HT-29 (cell line): ENCODE results near the gene TMEM92. TPM values are rescaled to one million over a fixed set of nuclear protein-coding genes. Genes with fewer than 3 reads are reported as not detected.
"Not testable (repeated sequence)": the region's sequence is repeated elsewhere in the genome, so short reads cannot be mapped to it uniquely, and the experiment has no call there.

Source experiments
- DNase-seq: peaks from one replicate; pipeline ENCODE4 v3.0.0-alpha.2; 2015; ENCODE audit warnings: low spot score
- total RNA-seq: library from RNA; depleted of rRNA; stranded (reverse); fragments of >200 nt; shearing (Covaris generic); gene quantifications from 2 replicates; pipeline ENCODE4 v1.2.3, GENCODE V29; 2014

TMEM92 gene
- total RNA-seq, 1 experiment from 2014 or later: 17.8 TPM

- no peak for DNase-seq
Measured at GRCh38 chr17:50262001-50262794, 12.1 kb upstream of the TMEM92 start.

- DNase-seq: no peak
Measured at GRCh38 chr17:50263331-50264262, 10.7 kb upstream of the TMEM92 start.

- no peak for DNase-seq
Measured at GRCh38 chr17:50264263-50265113, 9.8 kb upstream of the TMEM92 start.

- DNase-seq: no peak
Measured at GRCh38 chr17:50265212-50265611, 9.1 kb upstream of the TMEM92 start.

- DNase-seq: no peak
Measured at GRCh38 chr17:50265690-50266315, 8.5 kb upstream of the TMEM92 start.

- DNase-seq: peak; percentile 28
Measured at GRCh38 chr17:50266384-50267073, 7.7 kb upstream of the TMEM92 start.

DNA sequence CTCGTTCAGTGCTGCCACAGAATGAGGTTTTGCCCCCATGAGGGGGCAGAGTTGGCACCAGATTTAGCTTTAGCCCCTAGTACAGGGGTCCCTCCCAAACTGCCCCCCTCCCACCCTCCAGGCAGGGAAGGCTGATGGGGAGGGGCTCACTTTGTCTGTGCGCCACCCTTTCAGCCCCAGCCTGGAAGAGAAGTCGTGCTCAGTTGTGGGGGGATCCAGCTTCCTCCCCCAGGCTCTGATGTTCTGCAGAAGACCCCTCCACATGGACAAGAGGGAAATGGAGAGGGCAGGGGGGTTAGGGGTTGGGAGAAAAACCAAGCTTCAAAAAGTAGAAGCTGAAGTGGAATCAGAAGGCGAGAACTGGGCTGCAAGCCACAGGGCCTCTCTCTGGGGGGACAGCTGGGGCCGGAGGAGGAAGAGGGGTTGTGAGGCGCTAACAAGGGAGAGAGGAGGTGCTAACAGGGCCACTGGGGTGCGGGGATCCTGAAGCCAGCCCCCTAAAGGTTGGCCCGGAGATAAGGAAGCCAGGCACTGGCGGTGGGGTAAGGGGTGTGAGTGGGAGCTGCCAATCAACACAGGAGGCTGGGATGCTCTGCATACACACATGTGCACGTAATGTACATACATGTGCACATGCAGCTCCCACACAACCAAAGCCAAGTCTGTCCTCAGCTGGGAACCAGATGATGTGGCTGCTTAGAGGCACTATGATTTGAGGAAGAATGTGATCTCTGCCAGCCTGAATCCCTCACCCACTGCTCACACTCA is 7.0 kb upstream of the TMEM92 start:
- DNase-seq: no peak

GRCh38 chr17:50268026-50268425 is 6.2 kb upstream of the TMEM92 start:
- DNase-seq: no peak

DNA sequence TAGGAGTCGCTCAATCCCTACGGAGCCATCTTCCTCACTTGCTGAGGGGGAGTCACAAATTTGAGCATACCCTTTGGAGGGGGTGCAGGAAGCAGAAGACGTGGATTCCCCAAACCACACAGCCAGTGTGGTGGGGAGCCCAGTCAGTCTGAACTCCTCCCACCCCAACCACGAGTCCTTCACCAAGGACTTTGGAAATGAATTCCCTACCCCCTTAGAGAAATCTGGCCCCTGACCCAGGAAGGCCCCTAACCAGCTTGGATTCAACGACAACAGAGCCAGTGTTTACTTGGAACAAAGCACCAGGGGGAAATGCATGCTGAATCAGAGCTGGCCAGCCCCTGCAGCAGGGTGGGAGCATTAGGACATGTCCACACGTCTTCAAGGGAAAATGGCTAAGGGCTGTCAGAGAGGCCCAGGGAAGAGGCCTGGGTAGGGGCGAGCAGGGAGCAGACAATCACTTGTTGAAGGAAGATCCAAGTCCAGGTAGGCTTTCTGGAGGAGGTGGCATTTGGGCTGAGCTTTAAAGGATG is 5.5 kb upstream of the TMEM92 start:
- no peak for DNase-seq

DNA sequence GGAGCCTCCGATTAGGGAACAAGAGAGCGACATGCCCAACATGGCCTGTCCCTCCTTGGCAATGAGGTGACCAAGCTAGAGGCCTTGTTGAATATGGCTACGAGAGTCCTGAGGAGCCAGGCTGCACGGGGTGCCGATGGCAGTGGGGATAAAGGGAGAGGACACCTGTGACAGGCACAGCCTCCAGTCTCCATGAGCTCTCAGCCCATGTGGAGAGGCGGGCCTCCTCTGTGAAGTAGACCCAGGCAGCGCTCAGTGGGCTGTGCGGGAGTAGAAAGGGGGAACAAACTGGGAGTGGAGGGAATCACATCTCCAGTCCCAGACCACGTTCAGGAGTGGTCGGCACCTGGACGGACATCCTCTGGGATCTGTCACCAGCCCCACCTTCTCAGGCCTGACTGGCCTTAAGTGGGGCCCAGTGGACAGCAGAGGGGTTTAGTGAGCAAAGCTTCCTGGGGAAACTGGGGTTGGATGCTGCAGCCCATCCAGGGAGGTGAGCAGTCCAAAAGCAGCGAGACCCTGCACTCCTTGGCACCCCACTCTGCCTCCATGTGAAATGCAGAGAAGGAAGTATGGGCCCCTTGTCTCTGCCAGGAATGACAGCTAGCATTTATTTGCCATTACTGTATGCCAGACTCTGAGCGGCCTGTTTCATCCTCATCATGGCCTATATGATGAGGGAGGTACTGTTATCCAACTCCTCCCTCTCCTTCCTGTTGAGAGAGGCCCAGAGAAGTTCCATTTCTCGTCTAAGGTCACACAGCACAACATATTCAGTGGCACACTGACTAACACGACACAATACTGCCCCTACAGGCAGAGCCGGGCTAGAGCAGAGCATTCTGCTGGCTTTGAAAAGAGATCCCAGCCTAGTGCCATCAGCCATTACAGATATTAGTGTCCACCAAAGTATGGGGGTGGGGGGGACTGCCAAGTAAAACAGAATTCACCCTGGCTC is 4.5 kb upstream of the TMEM92 start:
- peak; percentile 75 for DNase-seq

- no peak for DNase-seq
Measured at GRCh38 chr17:50270435-50271362, 3.6 kb upstream of the TMEM92 start.

DNA sequence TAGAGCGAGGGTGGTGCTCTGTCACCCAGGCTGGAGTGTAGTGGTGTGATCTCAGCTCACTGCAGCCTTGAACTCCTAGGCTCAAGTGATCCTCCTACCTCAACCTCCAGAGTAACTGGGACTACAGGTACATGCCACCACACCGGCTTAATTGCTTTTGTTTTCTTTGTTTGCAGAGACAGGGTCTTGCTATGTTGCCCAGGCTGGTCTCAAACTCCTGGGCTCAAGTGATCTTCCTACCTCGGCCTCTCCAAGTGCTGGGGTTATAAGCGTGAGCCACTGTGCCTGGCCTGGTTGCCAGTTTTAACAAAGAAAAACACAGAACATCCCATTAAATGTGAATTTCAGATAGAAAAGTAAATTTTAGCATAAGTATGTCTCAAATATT is 2.9 kb upstream of the TMEM92 start:
- DNase-seq: not testable (repeated sequence)

DNA sequence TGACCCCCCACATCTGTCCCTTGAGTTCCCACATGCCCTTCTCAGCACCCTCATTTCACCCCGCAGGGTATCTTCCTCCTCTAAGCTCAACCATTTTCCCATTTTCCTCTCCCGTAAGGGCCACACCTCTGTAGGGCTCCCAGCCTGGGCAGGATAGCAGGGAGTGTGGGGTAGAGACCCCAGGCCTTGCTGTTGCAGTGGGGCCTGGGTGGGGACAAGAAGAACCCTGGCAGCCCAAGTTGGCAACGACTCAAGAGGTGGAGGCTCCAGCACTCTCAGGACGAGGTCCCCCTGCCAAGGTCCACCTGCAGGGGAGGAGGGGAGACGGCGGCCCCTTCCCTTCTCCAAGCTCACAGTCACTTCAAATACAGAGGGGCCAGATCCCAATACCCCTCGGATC is 2.0 kb upstream of the TMEM92 start:
- DNase-seq: no peak

DNA sequence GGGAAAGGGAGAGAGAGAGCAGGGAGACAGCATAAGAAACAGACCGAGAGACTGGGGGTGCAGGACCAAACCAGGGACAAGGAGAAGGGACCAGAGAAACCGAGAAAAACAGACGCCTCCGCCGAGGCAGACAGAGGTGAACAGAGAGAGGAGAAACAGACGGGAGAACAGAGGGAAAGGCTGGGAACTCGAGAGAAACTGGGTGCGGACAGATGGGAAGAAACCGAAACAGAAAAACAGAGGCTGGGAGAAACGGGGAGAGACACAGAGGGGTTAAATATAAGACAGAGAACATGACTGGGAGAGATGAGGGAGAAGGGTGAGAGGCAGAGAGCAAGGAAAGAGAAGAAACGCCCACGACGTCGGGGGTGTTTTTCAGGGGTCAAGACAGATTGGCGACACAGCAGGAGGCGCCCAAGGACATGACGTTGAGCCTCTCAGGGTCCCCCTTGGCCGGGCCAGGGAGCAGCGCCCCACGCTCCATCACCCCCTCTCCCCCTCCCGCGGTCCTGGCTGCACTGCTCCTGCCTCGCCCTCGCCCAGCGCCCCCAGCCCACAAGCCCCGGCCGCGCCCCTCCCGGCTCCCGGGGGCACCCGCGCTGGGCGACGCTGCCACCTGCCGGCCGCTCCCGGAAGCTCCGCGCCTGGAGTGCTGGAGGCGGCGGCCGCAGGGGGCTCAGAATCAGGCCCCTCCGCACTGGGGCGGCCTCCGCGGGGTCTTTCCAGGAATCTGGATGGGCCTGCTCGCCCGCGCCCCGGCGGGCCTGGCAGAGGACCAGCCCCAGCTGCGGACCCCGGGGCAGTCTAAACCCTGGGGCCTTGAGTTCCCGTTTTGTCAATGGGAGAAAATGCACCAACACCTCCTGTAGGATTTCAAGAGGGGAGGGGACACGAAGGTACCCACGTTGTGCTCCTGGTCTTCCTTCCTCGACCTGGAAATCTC is 1.3 kb upstream of the TMEM92 start:
- DNase-seq: no peak

- DNase-seq: no peak
Measured at GRCh38 chr17:50273654-50274040, 619 bp upstream of the TMEM92 start.

- no peak for DNase-seq
Measured at GRCh38 chr17:50274897-50275221, 593 bp downstream of the TMEM92 start.
